PC-3 (cell line): Measurements from ENCODE around the gene EGFL8.

Source experiments
- CTCF ChIP-seq: fragments of 300-600 bp; sonication (generic); conservative IDR thresholded peaks from 2 replicates; pipeline ENCODE4 v1.5.1; 2017; ENCODE audit warnings: antibody characterized with exemption, low read depth, mild to moderate bottlenecking, low read length
- EZH2phosphoT487 ChIP-seq: fragments of 300-600 bp; sonication (generic); IDR thresholded peaks from 2 replicates; pipeline ENCODE4 v1.6.1; 2018; ENCODE audit warnings: mild to moderate bottlenecking, antibody characterized with exemption, low read length, borderline replicate concordance

GRCh38 chr6:32184084-32184640 is 19.8 kb downstream of the EGFL8 start, which contains the start of gene AGER:
- TF ChIP-seq CTCF (no peak), EZH2phosphoT487 (no peak)
